ENCODE data around the gene TUBA4B. TPM values are rescaled to one million over a fixed set of nuclear protein-coding genes. Genes with fewer than 3 reads are reported as not detected.

Gene TUBA4B
- total RNA-seq, 4 donors from 2014 or later, result not detected

GRCh38 chr2:219215871-219216534, 37.0 kb upstream of the TUBA4B start:
- in situ Hi-C loops (cut with MboI; ENCODE audit: low pct_ligation_motif_present in 1 of 4, low pct_unique_long_range_greater_than_20kb in 1 of 4, low sequenced_read_pairs in 3 of 4) (loop anchor here in 1 of 4 donors (10.0 kb wide), 1 partner anchor 51 kb away; the partner anchor contains the start of gene NHEJ1), intact Hi-C loops (cut with DNase I; ENCODE audit: low total_unique reads) (no loop called here)
- Histone ChIP-seq H3K27ac (no peak overlapping the region), H3K4me3 (no peak overlapping the region), H3K27me3 (no peaks in the 10 kb centered on the region), H3K4me1 (peaks cover 19 to 37% (median 30%) of the 10 kb centered on the region in 4 donors), H3K9me3 (no peaks in the 10 kb centered on the region), H3K36me3 (peaks cover 0 to 13% (median 3%) of the 10 kb centered on the region in 4 donors)
- DNase-seq, result no peak
- TF ChIP-seq EP300 (IDR thresholded peaks at IDR 0.05; ENCODE audit: low read depth), result no peak
- TF ChIP-seq POLR2AphosphoS5 (IDR thresholded peaks at IDR 0.05), result no peak
- TF ChIP-seq POLR2A (IDR thresholded peaks at IDR 0.05), result no peak
- no peak for TF ChIP-seq CTCF (IDR thresholded peaks at IDR 0.05)
- 93% methylated on average over 27 of the region's 27 CpGs; no CpG with 5 or more reads in 1 of the 2 donors for WGBS, 2 donors (ENCODE audit: low coverage in 1 of 2)

- no peak for DNase-seq
- Histone ChIP-seq H3K27me3 (no peaks in the 10 kb centered on the region), H3K4me1 (peaks cover 19 to 37% (median 30%) of the 10 kb centered on the region in 4 donors), H3K4me3 (no peak overlapping the region), H3K36me3 (peaks cover 0 to 18% (median 4%) of the 10 kb centered on the region in 4 donors), H3K9me3 (no peaks in the 10 kb centered on the region), H3K27ac (peak overlapping the region in 3 of 4 donors; percentile 90 to 96 (median 94))
- in situ Hi-C loops (cut with MboI; ENCODE audit: low pct_ligation_motif_present in 1 of 4, low pct_unique_long_range_greater_than_20kb in 1 of 4, low sequenced_read_pairs in 3 of 4) (loop anchor here in 1 of 4 donors (10.0 kb wide), 1 partner anchor 52 kb away; the partner anchor contains the start of gene NHEJ1), intact Hi-C loops (cut with DNase I; ENCODE audit: low total_unique reads) (no loop called here)
- 88 to 100% methylated on average over 1 to 6 of the region's 6 CpGs for WGBS, 2 donors (ENCODE audit: low coverage in 1 of 2)
- TF ChIP-seq CTCF (IDR thresholded peaks at IDR 0.05) (no peak), POLR2AphosphoS5 (IDR thresholded peaks at IDR 0.05) (no peak), EP300 (IDR thresholded peaks at IDR 0.05; ENCODE audit: low read depth) (no peak), POLR2A (IDR thresholded peaks at IDR 0.05) (no peak)
Measured at GRCh38 chr2:219216535-219216915, 36.5 kb upstream of the TUBA4B start.

GRCh38 chr2:219218217-219218731, 34.8 kb upstream of the TUBA4B start:
- intact Hi-C loops (cut with DNase I; ENCODE audit: low total_unique reads), result no loop called here
- WGBS, 2 donors (ENCODE audit: low coverage in 1 of 2), result 6% methylated on average over 20 of the region's 37 CpGs; no CpG with 5 or more reads in 1 of the 2 donors
- TF ChIP-seq EP300 (IDR thresholded peaks at IDR 0.05; ENCODE audit: low read depth) (no peak), POLR2A (IDR thresholded peaks at IDR 0.05) (peak; percentile 27)
- peaks cover 19 to 37% (median 30%) of the 10 kb centered on the region in 4 donors for H3K4me1 ChIP-seq
- H3K27ac ChIP-seq, result peak overlapping the region; percentile 90 to 98 (median 95)
- peaks cover 0 to 35% (median 12%) of the 10 kb centered on the region in 4 donors for H3K36me3 ChIP-seq
- no peaks in the 10 kb centered on the region for H3K9me3 ChIP-seq
- no peaks in the 10 kb centered on the region for H3K27me3 ChIP-seq
- in situ Hi-C loops (cut with MboI; ENCODE audit: low pct_ligation_motif_present in 1 of 4, low pct_unique_long_range_greater_than_20kb in 1 of 4, low sequenced_read_pairs in 3 of 4), result loop anchor here in 1 of 4 donors (10.0 kb wide), 1 partner anchor 53 kb away; the partner anchor contains the start of gene NHEJ1
- peak; percentile 70 for DNase-seq
- peak overlapping the region; percentile 36 to 59 (median 50) for H3K4me3 ChIP-seq

- TF ChIP-seq EP300 (IDR thresholded peaks at IDR 0.05; ENCODE audit: low read depth) (no peak), POLR2AphosphoS5 (IDR thresholded peaks at IDR 0.05) (peak; percentile 79 to 83 (median 82)), CTCF (IDR thresholded peaks at IDR 0.05) (no peak), POLR2A (IDR thresholded peaks at IDR 0.05) (peak; percentile 60)
- intact Hi-C loops (cut with DNase I; ENCODE audit: low total_unique reads), result no loop called here
- in situ Hi-C loops (cut with MboI; ENCODE audit: low pct_ligation_motif_present in 1 of 4, low pct_unique_long_range_greater_than_20kb in 1 of 4, low sequenced_read_pairs in 3 of 4), result loop anchor here in 1 of 4 donors (10.0 kb wide), 1 partner anchor 54 kb away; the partner anchor contains the start of gene NHEJ1
Measured at GRCh38 chr2:219218732-219219701, 34.0 kb upstream of the TUBA4B start, which contains the start of gene ABCB6. ABCB6 (minus strand) TSS chr2:219218958; CDS start chr2:219218673, 285 bp downstream.

More at GRCh38 chr2:219218732-219219701, 34.0 kb upstream of the TUBA4B start, which contains the start of gene ABCB6:
- Histone ChIP-seq H3K27ac (peak within 1 kb of the TSS; percentile 90 to 98 (median 95)), H3K36me3 (peaks cover 0 to 40% (median 15%) of the 10 kb centered on the region in 4 donors), H3K4me1 (peaks cover 19 to 37% (median 30%) of the 10 kb centered on the region in 4 donors), H3K27me3 (no peaks in the 10 kb centered on the region), H3K9me3 (no peaks in the 10 kb centered on the region), H3K4me3 (peak within 1 kb of the TSS; percentile 36 to 59 (median 50))
- WGBS, 2 donors (ENCODE audit: low coverage in 1 of 2), result 47% methylated on average over 35 of the region's 71 CpGs; no CpG with 5 or more reads in 1 of the 2 donors
- peak; percentile 96 for DNase-seq
